AML-193 (cell line): ENCODE measurements around the gene CCT7.
"Not testable (repeated sequence)": the region's sequence is repeated elsewhere in the genome, so short reads cannot be mapped to it uniquely, and the experiment has no call there.

Source experiments
- DNase-seq, 2 experiments: peaks; one replicate each; lab custom pipeline; 2025; lab: John Stamatoyannopoulos, UW

The CCT7 gene

GRCh38 chr2:73255907-73256617, 22.0 kb downstream of the CCT7 start:
- DNase-seq: no peak

- DNase-seq: no peak
These were observed 22.5 kb downstream of the CCT7 start for GRCh38 chr2:73256618-73256922.

GRCh38 chr2:73257021-73257420, 22.9 kb downstream of the CCT7 start:
- DNase-seq: no peak

- DNase-seq: peak; percentile 39 to 49
These were observed 23.5 kb downstream of the CCT7 start for GRCh38 chr2:73257425-73258125.

GRCh38 chr2:73258186-73258912, 24.2 kb downstream of the CCT7 start:
- no peak for DNase-seq

- no peak for DNase-seq
These were observed 24.8 kb downstream of the CCT7 start for GRCh38 chr2:73258913-73259215.

- no peak for DNase-seq
These were observed 25.2 kb downstream of the CCT7 start for GRCh38 chr2:73259276-73259675.

GRCh38 chr2:73259704-73260337, 25.7 kb downstream of the CCT7 start:
- DNase-seq: no peak

GRCh38 chr2:73260338-73260984, 26.4 kb downstream of the CCT7 start:
- peak; percentile 8 to 36 for DNase-seq

GRCh38 chr2:73262108-73262651, 28.1 kb downstream of the CCT7 start:
- DNase-seq: no peak

GRCh38 chr2:73262691-73263429, 28.8 kb downstream of the CCT7 start:
- DNase-seq: not testable (repeated sequence)

GRCh38 chr2:73263540-73264331, 29.6 kb downstream of the CCT7 start:
- DNase-seq: no peak

GRCh38 chr2:73264332-73264606, 30.2 kb downstream of the CCT7 start:
- no peak for DNase-seq

- DNase-seq: no peak
These were observed 30.7 kb downstream of the CCT7 start for GRCh38 chr2:73264783-73265182.

GRCh38 chr2:73265298-73266060, 31.4 kb downstream of the CCT7 start:
- DNase-seq: no peak

GRCh38 chr2:73266061-73266901, 32.2 kb downstream of the CCT7 start:
- no peak for DNase-seq

- no peak for DNase-seq
These were observed 32.9 kb downstream of the CCT7 start for GRCh38 chr2:73267008-73267407.

GRCh38 chr2:73268366-73268829, 34.3 kb downstream of the CCT7 start:
- no peak for DNase-seq
